ENCODE measurements around the gene CNNM2. TPM values are rescaled to one million over a fixed set of nuclear protein-coding genes. Genes with fewer than 3 reads are reported as not detected.

CNNM2 gene
- 4.7 to 6.1 TPM (median 5.6 TPM) in 5 replicates for total RNA-seq (2022; extraction: Qiagen RNA extraction; ENCODE audit: low read depth)

DNA sequence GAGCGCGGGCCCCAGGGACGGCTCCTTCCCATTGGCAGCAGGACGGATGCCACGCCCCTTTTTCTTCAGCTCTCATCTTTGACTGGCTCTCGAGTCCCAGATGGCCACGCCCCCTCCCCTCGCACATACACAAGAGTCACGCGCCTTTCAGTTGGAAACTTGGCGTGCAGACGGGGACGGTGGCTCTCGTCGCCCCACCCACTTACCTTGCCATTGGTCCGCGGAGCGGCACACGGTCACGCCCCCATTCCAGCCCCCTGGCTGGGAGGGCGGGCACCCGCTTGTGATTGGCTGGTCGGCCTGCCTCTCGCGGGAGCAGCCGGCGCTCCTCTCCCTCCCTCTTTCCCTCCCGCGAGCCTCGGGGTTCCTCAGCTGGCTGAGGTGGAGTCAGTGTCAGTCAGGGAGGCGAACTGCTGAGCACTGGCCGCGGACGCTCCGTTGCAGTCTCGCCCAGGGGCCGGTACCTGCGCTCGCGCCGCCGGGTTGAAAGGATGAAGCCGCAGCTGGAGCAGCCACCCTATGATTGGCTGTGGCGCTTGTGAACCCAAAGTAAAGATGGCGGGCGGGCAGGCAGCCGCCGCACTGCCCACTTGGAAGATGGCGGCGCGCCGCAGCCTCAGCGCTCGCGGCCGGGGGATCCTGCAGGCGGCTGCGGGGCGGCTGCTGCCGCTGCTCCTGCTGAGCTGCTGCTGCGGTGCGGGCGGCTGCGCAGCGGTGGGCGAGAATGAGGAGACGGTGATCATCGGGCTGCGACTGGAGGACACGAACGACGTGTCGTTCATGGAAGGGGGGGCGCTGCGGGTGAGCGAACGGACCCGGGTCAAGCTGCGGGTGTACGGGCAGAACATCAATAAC is at the start of gene CNNM2:
Gene CNNM2 (plus strand): TSS at position 333 of the 855 bp plus-strand sequence. CDS start 187 bp downstream, at position 520.

DNA sequence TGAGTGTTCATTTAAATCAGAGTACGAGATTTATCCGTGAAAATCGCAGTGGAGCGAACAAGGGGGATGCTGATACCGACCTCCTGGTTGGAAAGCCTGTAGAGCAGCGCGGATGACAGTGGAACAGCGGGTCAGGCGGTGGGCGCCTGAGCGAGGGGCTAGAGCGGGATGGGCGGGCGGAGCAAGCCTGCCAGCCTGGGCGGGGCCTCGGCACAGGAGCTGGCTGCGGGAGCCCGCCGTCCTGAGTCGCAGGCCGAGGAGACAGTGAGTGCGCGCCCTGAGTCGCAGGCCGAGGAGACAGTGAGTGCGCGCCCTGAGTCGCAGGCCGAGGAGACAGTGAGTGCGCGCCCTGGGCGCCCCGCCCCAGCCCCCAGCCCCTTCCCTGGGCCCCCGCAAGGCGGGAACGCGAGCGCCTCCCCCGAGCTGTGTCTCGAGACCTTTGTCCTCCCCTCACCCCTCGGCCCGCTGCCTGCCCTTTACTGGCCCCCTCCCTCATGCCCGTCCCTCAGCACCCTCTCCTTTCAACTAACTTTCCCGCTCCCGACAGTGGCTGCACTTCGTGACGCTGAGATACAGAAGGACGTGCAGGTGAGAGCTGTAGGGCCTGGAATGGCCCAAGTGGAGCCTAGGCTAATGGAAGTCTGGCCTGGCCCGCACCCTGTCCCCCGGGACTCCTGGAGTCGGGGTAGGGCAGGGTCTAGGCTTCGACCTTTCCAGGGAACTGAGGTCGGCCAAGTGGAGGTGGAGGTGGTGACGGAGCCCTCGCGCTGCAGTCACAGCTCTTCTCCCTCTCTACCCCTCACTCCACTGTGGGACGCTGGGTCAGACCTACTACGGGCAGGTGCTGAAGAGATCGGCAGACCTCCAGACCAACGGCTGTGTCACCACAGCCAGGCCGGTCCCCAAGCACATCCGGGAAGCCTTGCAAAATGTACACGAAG is 48.6 kb upstream of the CNNM2 start, which contains the start of gene AS3MT:
Gene AS3MT (plus strand): TSS at position 213 of the 941 bp plus-strand sequence. CDS start 123 bp downstream, at position 336.

Other genes with a start within 250 kb of the CNNM2 start
- 14.4 to 14.9 TPM (median 14.8 TPM) in 5 replicates for gene ARL3, start 203.9 kb upstream of the CNNM2 start, total RNA-seq (2022; extraction: Qiagen RNA extraction; ENCODE audit: low read depth)
- 2.7 to 4.1 TPM (median 3.6 TPM) in 5 replicates for gene SFXN2, start 203.7 kb upstream of the CNNM2 start, total RNA-seq (2022; extraction: Qiagen RNA extraction; ENCODE audit: low read depth)
- 23.5 to 29.3 TPM (median 26.6 TPM) in 5 replicates for gene WBP1L, start 174.3 kb upstream of the CNNM2 start, total RNA-seq (2022; extraction: Qiagen RNA extraction; ENCODE audit: low read depth)
- not detected in 5 replicates for gene CYP17A1, start 80.9 kb upstream of the CNNM2 start, total RNA-seq (2022; extraction: Qiagen RNA extraction; ENCODE audit: low read depth)
- 23.3 to 31.9 TPM (median 25.2 TPM) in 5 replicates for gene BORCS7, start 64.0 kb upstream of the CNNM2 start, total RNA-seq (2022; extraction: Qiagen RNA extraction; ENCODE audit: low read depth)
- gene AS3MT, start 48.8 kb upstream of the CNNM2 start, total RNA-seq (2022; extraction: Qiagen RNA extraction; ENCODE audit: low read depth), result 3.3 to 4.7 TPM (median 4.0 TPM) in 5 replicates

Data from A549 treated with CpdA at 1 μM for 4 hours (cell line).